OCI-LY7 (cell line): ENCODE data around the gene SLC49A4.

Source experiments
- CTCF ChIP-seq: fragments of 200-600 bp; sonication (generic); conservative IDR thresholded peaks from 2 replicates; pipeline ENCODE4 v1.5.1; 2014; ENCODE audit warnings: mild to moderate bottlenecking, antibody characterized with exemption, low read length, moderate library complexity, mixed read lengths
- EZH2phosphoT487 ChIP-seq: fragments of 200-600 bp; sonication (generic); IDR thresholded peaks from 2 replicates; pipeline ENCODE4 v1.6.1; 2018; ENCODE audit warnings: low read depth, borderline replicate concordance, mild to moderate bottlenecking, mixed run types, antibody characterized with exemption, low read length, moderate library complexity, mixed read lengths

DNA sequence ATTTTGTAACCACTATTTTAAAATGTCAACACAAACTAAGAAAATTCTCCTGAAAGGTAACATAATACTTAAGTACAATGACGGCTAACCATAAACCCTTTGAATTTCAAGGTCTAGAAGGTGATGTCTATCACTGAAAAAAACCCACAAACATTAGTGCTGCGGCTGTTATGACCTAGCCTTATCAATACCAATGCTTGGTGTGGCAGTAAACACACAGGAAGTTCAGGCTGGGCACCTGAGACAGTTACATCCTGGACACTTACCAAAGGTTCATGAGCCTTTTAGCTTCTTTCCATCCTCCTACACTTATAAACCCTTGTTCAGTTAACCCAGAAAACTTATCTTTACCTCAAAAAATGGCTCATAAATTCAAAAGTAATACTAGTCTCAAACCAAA, 7.0 kb upstream of the SLC49A4 start:
- TF ChIP-seq CTCF (no peak), EZH2phosphoT487 (no peak)
